ENCODE results near the gene RAPH1. TPM values are rescaled to one million over a fixed set of nuclear protein-coding genes. Genes with fewer than 3 reads are reported as not detected.
A peak's percentile ranks its signal among the peaks of the same experiment; 100 is the strongest.

The RAPH1 gene
- total RNA-seq, 1 experiment from 2014 or later, result 16.5 TPM

DNA sequence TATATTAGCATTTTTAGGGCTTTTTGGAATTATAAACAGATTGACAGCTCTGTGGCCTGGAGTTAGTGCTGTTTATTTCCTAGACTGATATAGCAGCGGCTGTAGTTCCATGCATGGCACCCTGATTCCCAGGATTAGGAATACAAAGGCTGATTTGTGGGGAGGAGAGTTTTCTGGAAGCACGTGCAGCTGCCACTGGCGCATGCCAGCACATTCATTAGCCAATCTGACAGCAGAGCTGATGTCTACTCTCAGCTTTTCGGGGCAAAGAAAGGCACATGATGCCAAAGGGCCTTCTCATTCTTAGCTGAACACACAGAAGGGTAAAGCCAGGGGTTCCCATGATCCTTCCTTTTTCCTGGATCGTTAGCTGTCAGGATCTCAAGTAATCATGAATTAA is 45.7 kb upstream of the RAPH1 start:
- H3K4me1 ChIP-seq (replicated peaks; ENCODE audit: insufficient read depth), result peaks cover 80% of the 10 kb centered on the region
- POLR2A ChIA-PET (ENCODE audit: unreplicated experiment), result no interaction called here

DNA sequence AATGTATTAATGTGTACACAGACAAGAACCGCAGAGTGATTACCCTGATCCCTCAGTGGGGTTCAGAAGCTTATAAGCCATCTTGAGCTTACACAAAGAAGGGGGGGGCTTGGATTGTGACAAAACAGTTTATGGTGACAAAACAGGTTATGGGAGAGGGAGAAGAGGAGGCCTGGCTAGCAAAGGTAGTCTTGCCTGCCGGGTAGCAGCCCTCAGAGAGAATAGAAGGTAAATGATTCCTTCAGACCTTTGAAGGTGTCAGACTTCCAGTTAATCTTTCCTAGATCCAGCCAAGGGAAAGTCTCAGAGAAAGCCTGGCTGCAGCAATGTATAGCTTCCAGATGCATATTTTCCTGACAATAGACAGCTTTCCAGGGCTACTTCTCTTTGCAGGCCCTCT is 44.6 kb upstream of the RAPH1 start:
- H3K4me2 ChIP-seq, result peak overlapping the region; percentile 71
- no peak for DNase-seq
- intact Hi-C loops (cut with micrococcal nuclease; ENCODE audit: unreplicated experiment), result loop anchor here (1.0 to 5.0 kb wide), 3 partner anchors 42 to 203 kb away; partner anchors contain the start of gene RAPH1
- H3K9me2 ChIP-seq (ENCODE audit: insufficient read depth), result 0 out of 2 replicates have a peak, but pooled peaks cover 5% of the 10 kb centered on the region
- CTCF ChIA-PET, result interaction anchor here (0.6 kb wide), 1 partner anchor 35 kb away, joined by 6 read pairs; no protein-coding TSS in a partner anchor
- peaks cover 27% of the 10 kb centered on the region for H3F3A ChIP-seq (ENCODE audit: insufficient read depth, low read depth)
- H4K20me1 ChIP-seq (ENCODE audit: insufficient read depth), result no peaks in the 10 kb centered on the region
- peak overlapping the region; percentile 16; the same call in 1 of the 2 replicates for H3K4me3 ChIP-seq
- no TSS peak for BruUV-seq (replicated peaks)
- no peaks in the 10 kb centered on the region for H3K79me2 ChIP-seq (ENCODE audit: low read depth)
- POLR2A ChIA-PET (ENCODE audit: unreplicated experiment), result interaction anchor here (0.7 kb wide), 1 partner anchor 48 kb away, joined by 3 read pairs; no protein-coding TSS in a partner anchor
- TF ChIP-seq EZH2 (IDR thresholded peaks at IDR 0.05; ENCODE audit: low read depth), result no peak
- TF ChIP-seq, protein P1, sequence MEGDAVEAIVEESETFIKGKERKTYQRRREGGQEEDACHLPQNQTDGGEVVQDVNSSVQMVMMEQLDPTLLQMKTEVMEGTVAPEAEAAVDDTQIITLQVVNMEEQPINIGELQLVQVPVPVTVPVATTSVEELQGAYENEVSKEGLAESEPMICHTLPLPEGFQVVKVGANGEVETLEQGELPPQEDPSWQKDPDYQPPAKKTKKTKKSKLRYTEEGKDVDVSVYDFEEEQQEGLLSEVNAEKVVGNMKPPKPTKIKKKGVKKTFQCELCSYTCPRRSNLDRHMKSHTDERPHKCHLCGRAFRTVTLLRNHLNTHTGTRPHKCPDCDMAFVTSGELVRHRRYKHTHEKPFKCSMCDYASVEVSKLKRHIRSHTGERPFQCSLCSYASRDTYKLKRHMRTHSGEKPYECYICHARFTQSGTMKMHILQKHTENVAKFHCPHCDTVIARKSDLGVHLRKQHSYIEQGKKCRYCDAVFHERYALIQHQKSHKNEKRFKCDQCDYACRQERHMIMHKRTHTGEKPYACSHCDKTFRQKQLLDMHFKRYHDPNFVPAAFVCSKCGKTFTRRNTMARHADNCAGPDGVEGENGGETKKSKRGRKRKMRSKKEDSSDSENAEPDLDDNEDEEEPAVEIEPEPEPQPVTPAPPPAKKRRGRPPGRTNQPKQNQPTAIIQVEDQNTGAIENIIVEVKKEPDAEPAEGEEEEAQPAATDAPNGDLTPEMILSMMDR (conservative IDR thresholded peaks at IDR 0.05), result no peak
- no peaks in the 10 kb centered on the region for H3K36me3 ChIP-seq (ENCODE audit: low read depth)
- peak overlapping the region; percentile 91 for H3K27ac ChIP-seq
- H3K27me3 ChIP-seq (ENCODE audit: insufficient read depth, low read depth), result no peaks in the 10 kb centered on the region
- peak overlapping the region; percentile 62; the same call in 1 of the 2 replicates for H2AFZ ChIP-seq
- H3K9me3 ChIP-seq (ENCODE audit: insufficient read depth, low read depth), result no peaks in the 10 kb centered on the region
- peaks cover 69% of the 10 kb centered on the region for H3K4me1 ChIP-seq (replicated peaks; ENCODE audit: insufficient read depth)

More for the DNA sequence above, 45.7 kb upstream of the RAPH1 start:
- intact Hi-C loops (cut with micrococcal nuclease; ENCODE audit: unreplicated experiment), result no loop called here
- 0 out of 2 replicates have a peak, but pooled peaks cover 5% of the 10 kb centered on the region for H3K9me2 ChIP-seq (ENCODE audit: insufficient read depth)
- no peak overlapping the region for H3K4me3 ChIP-seq
- H3K4me2 ChIP-seq, result peak overlapping the region; percentile 71; the same call in 1 of the 2 replicates
- H3K27ac ChIP-seq, result peak overlapping the region; percentile 91
- no peak for TF ChIP-seq EZH2 (IDR thresholded peaks at IDR 0.05; ENCODE audit: low read depth)
- TF ChIP-seq, protein P1 (conservative IDR thresholded peaks at IDR 0.05), result no peak
- peaks cover 29% of the 10 kb centered on the region for H3F3A ChIP-seq (ENCODE audit: insufficient read depth, low read depth)
- no peak for DNase-seq
- H3K9me3 ChIP-seq (ENCODE audit: insufficient read depth, low read depth), result no peaks in the 10 kb centered on the region
- H3K36me3 ChIP-seq (ENCODE audit: low read depth), result no peaks in the 10 kb centered on the region
- BruUV-seq (replicated peaks), result no TSS peak
- H3K79me2 ChIP-seq (ENCODE audit: low read depth), result no peaks in the 10 kb centered on the region
- H2AFZ ChIP-seq, result no peak overlapping the region
- no peaks in the 10 kb centered on the region for H3K27me3 ChIP-seq (ENCODE audit: insufficient read depth, low read depth)
- CTCF ChIA-PET, result no interaction called here
- no peaks in the 10 kb centered on the region for H4K20me1 ChIP-seq (ENCODE audit: insufficient read depth)

DNA sequence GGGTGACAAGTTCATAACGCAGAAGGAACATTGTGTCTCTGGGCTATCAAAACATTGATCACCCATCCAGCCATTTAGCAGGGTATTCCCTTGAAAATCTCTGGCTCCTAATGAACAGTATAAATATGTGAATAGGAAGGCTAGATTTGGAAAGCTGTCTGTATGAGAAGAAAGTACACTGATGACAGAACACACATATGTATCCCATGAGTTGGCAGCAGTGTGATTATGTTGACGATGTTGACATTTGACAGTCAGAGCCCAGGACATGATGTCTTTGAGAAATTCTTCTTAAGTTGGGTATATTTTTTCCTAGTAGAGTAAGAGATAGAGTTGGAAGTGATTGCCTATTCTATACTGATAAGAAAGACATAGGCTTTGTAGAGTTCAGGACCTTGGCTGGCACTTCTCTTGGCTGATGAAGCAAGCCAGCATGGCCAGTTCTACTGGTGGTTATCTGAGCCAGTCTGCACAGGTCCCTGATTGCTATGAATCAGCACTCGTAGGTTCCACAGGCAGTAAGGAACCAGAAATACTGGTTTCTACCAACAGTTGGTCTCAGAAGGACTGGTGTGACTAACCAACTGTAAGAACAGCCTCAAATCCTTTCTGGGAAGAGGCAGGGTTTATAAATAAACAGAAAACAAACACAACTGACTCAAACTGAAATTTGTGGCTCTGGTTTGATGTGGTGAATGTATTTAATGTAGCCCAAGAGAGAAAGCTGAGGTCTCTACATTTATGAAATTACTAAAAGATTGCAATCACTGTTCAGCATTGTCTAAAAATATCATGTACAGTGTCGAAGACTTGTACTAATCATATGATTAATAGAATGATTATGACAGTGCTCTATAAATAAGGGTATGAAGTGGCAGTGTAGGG is 43.9 kb upstream of the RAPH1 start:
- ChIA-PET CTCF (interaction anchor here (0.6 kb wide), 1 partner anchor 35 kb away, joined by 6 read pairs; no protein-coding TSS in a partner anchor), POLR2A (ENCODE audit: unreplicated experiment) (interaction anchor here (0.7 kb wide), 1 partner anchor 47 kb away, joined by 3 read pairs; no protein-coding TSS in a partner anchor)
- no peaks in the 10 kb centered on the region for H3K27me3 ChIP-seq (ENCODE audit: insufficient read depth, low read depth)
- TF ChIP-seq, protein P1 (conservative IDR thresholded peaks at IDR 0.05), result no peak
- TF ChIP-seq EZH2 (IDR thresholded peaks at IDR 0.05; ENCODE audit: low read depth), result no peak
- peak overlapping the region; percentile 91 for H3K27ac ChIP-seq
- no peaks in the 10 kb centered on the region for H3K36me3 ChIP-seq (ENCODE audit: low read depth)
- H3K9me2 ChIP-seq (ENCODE audit: insufficient read depth), result 0 out of 2 replicates have a peak, but pooled peaks cover 5% of the 10 kb centered on the region
- intact Hi-C loops (cut with micrococcal nuclease; ENCODE audit: unreplicated experiment), result loop anchor here (1.0 to 5.0 kb wide), 3 partner anchors 42 to 204 kb away; partner anchors contain the start of gene RAPH1
- DNase-seq, result peak; percentile 68 to 98
- peak overlapping the region; percentile 71 for H3K4me2 ChIP-seq
- H3K4me3 ChIP-seq, result peak overlapping the region; percentile 16; the same call in 1 of the 2 replicates
- H3K4me1 ChIP-seq (replicated peaks; ENCODE audit: insufficient read depth), result peaks cover 61% of the 10 kb centered on the region
- BruUV-seq (replicated peaks), result no TSS peak
- H3K79me2 ChIP-seq (ENCODE audit: low read depth), result no peaks in the 10 kb centered on the region
- H3K9me3 ChIP-seq (ENCODE audit: insufficient read depth, low read depth), result no peaks in the 10 kb centered on the region
- peaks cover 27% of the 10 kb centered on the region for H3F3A ChIP-seq (ENCODE audit: insufficient read depth, low read depth)
- H2AFZ ChIP-seq, result no peak overlapping the region
- no peaks in the 10 kb centered on the region for H4K20me1 ChIP-seq (ENCODE audit: insufficient read depth)
